Measurements from ENCODE around the gene ELAPOR1.
A peak's percentile ranks its signal among the peaks of the same experiment; 100 is the strongest.

Gene ELAPOR1

GRCh38 chr1:109091839-109092193 lies 22.1 kb upstream of the ELAPOR1 start:
- in situ Hi-C loops (cut with HindIII; ENCODE audit: low pct_ligation_motif_present, low pct_unique_long_range_greater_than_20kb, low sequenced_read_pairs), result no loop called here
- peak; percentile 24 for DNase-seq

- in situ Hi-C loops (cut with HindIII; ENCODE audit: low pct_ligation_motif_present, low pct_unique_long_range_greater_than_20kb, low sequenced_read_pairs), result no loop called here
- DNase-seq, result no peak
Measured at GRCh38 chr1:109094377-109094803, 19.5 kb upstream of the ELAPOR1 start.

GRCh38 chr1:109094871-109095270 lies 19.0 kb upstream of the ELAPOR1 start:
- in situ Hi-C loops (cut with HindIII; ENCODE audit: low pct_ligation_motif_present, low pct_unique_long_range_greater_than_20kb, low sequenced_read_pairs), result no loop called here
- no peak for DNase-seq

- DNase-seq, result no peak
- in situ Hi-C loops (cut with HindIII; ENCODE audit: low pct_ligation_motif_present, low pct_unique_long_range_greater_than_20kb, low sequenced_read_pairs), result no loop called here
Measured at GRCh38 chr1:109095631-109096030, 18.3 kb upstream of the ELAPOR1 start.

GRCh38 chr1:109096120-109096519 lies 17.8 kb upstream of the ELAPOR1 start:
- in situ Hi-C loops (cut with HindIII; ENCODE audit: low pct_ligation_motif_present, low pct_unique_long_range_greater_than_20kb, low sequenced_read_pairs), result no loop called here

GRCh38 chr1:109099938-109100773 lies 13.8 kb upstream of the ELAPOR1 start:
- DNase-seq, result peak; percentile 96
- in situ Hi-C loops (cut with HindIII; ENCODE audit: low pct_ligation_motif_present, low pct_unique_long_range_greater_than_20kb, low sequenced_read_pairs), result no loop called here

More at GRCh38 chr1:109096120-109096519, 17.8 kb upstream of the ELAPOR1 start:
- DNase-seq, result no peak

GRCh38 chr1:109104364-109105151 lies 9.4 kb upstream of the ELAPOR1 start:
- in situ Hi-C loops (cut with HindIII; ENCODE audit: low pct_ligation_motif_present, low pct_unique_long_range_greater_than_20kb, low sequenced_read_pairs), result no loop called here
- DNase-seq, result peak; percentile 11

- DNase-seq, result no peak
- in situ Hi-C loops (cut with HindIII; ENCODE audit: low pct_ligation_motif_present, low pct_unique_long_range_greater_than_20kb, low sequenced_read_pairs), result no loop called here
Measured at GRCh38 chr1:109105881-109106280, 8.0 kb upstream of the ELAPOR1 start.

- DNase-seq, result no peak
- in situ Hi-C loops (cut with HindIII; ENCODE audit: low pct_ligation_motif_present, low pct_unique_long_range_greater_than_20kb, low sequenced_read_pairs), result no loop called here
Measured at GRCh38 chr1:109107785-109108184, 6.1 kb upstream of the ELAPOR1 start.

GRCh38 chr1:109109906-109110305 lies 4.0 kb upstream of the ELAPOR1 start:
- in situ Hi-C loops (cut with HindIII; ENCODE audit: low pct_ligation_motif_present, low pct_unique_long_range_greater_than_20kb, low sequenced_read_pairs), result no loop called here
- no peak for DNase-seq

GRCh38 chr1:109111386-109112055 lies 2.4 kb upstream of the ELAPOR1 start:
- in situ Hi-C loops (cut with HindIII; ENCODE audit: low pct_ligation_motif_present, low pct_unique_long_range_greater_than_20kb, low sequenced_read_pairs), result no loop called here
- no peak for DNase-seq

- in situ Hi-C loops (cut with HindIII; ENCODE audit: low pct_ligation_motif_present, low pct_unique_long_range_greater_than_20kb, low sequenced_read_pairs), result no loop called here
- peak; percentile 53 for DNase-seq
Measured at GRCh38 chr1:109112056-109112651, 1.8 kb upstream of the ELAPOR1 start.

GRCh38 chr1:109112652-109113285 lies 1.1 kb upstream of the ELAPOR1 start:
- in situ Hi-C loops (cut with HindIII; ENCODE audit: low pct_ligation_motif_present, low pct_unique_long_range_greater_than_20kb, low sequenced_read_pairs), result no loop called here
- peak; percentile 88 for DNase-seq

GRCh38 chr1:109114342-109114674 lies 393 bp downstream of the ELAPOR1 start:
- in situ Hi-C loops (cut with HindIII; ENCODE audit: low pct_ligation_motif_present, low pct_unique_long_range_greater_than_20kb, low sequenced_read_pairs), result no loop called here

GRCh38 chr1:109115685-109116084 lies 1.8 kb downstream of the ELAPOR1 start:
- DNase-seq, result no peak
- in situ Hi-C loops (cut with HindIII; ENCODE audit: low pct_ligation_motif_present, low pct_unique_long_range_greater_than_20kb, low sequenced_read_pairs), result no loop called here

More at GRCh38 chr1:109114342-109114674, 393 bp downstream of the ELAPOR1 start:
- DNase-seq, result no peak

GRCh38 chr1:109116286-109116685 lies 2.4 kb downstream of the ELAPOR1 start:
- in situ Hi-C loops (cut with HindIII; ENCODE audit: low pct_ligation_motif_present, low pct_unique_long_range_greater_than_20kb, low sequenced_read_pairs), result no loop called here
- no peak for DNase-seq

GRCh38 chr1:109118089-109118488 lies 4.2 kb downstream of the ELAPOR1 start:
- no peak for DNase-seq
- in situ Hi-C loops (cut with HindIII; ENCODE audit: low pct_ligation_motif_present, low pct_unique_long_range_greater_than_20kb, low sequenced_read_pairs), result no loop called here

- in situ Hi-C loops (cut with HindIII; ENCODE audit: low pct_ligation_motif_present, low pct_unique_long_range_greater_than_20kb, low sequenced_read_pairs), result no loop called here
- DNase-seq, result no peak
Measured at GRCh38 chr1:109120356-109120755, 6.4 kb downstream of the ELAPOR1 start.
